Calu3 (cell line): ENCODE results near the gene FCGR2B. TPM values are rescaled to one million over a fixed set of nuclear protein-coding genes. Genes with fewer than 3 reads are reported as not detected.

Source experiments
- BruUV-seq: library from RNA; stranded (reverse); fragments of 400-500 nt; replicated peaks from 2 replicates; lab custom pipeline; 2021; lab: Mats Ljungman, UMichigan
- CTCF ChIA-PET: fragments of 300-600 bp; sonication (Branson Sonifier 250); formaldehyde crosslinking; loops from one replicate; lab custom pipeline; 2022; ENCODE audit warnings: antibody characterized with exemption; lab: Charles Lee
- DNase-seq: peaks from one replicate; pipeline ENCODE4 v3.0.0; 2022
- H3K27ac Mint-ChIP-seq: one replicate; pipeline ENCODE4 v1.8.0; 2022; ENCODE audit warnings: mixed read lengths; ENCODE audit not compliant: unreplicated experiment
- H3K27me3 Mint-ChIP-seq: one replicate; pipeline ENCODE4 v1.8.0; 2022; ENCODE audit warnings: mixed read lengths; ENCODE audit not compliant: unreplicated experiment
- H3K36me3 Mint-ChIP-seq: one replicate; pipeline ENCODE4 v1.8.0; 2022; ENCODE audit warnings: mild to moderate bottlenecking, moderate library complexity, mixed read lengths; ENCODE audit not compliant: insufficient read depth, unreplicated experiment
- H3K4me1 Mint-ChIP-seq: one replicate; pipeline ENCODE4 v1.8.0; 2022; ENCODE audit warnings: mild to moderate bottlenecking, low read depth, mixed read lengths; ENCODE audit not compliant: unreplicated experiment
- H3K4me3 Mint-ChIP-seq: one replicate; pipeline ENCODE4 v1.8.0; 2022; ENCODE audit warnings: mild to moderate bottlenecking, low read depth, moderate library complexity, mixed read lengths; ENCODE audit not compliant: unreplicated experiment
- H3K9me3 Mint-ChIP-seq: one replicate; pipeline ENCODE4 v1.8.0; 2022; ENCODE audit warnings: low read depth, mixed read lengths; ENCODE audit not compliant: unreplicated experiment
- CTCF ChIP-seq: fragments of 200-600 bp; IDR thresholded peaks from one replicate; pipeline ENCODE4 v1.8.0; 2022; ENCODE audit warnings: antibody characterized with exemption; ENCODE audit not compliant: unreplicated experiment
- intact Hi-C: fragments of 100-400 bp; cut with micrococcal nuclease; formaldehyde crosslinking; loops from one replicate; pipeline ENCODE4 v1.10.0; 2022; ENCODE audit not compliant: unreplicated experiment
- total RNA-seq: library from RNA; stranded (reverse); gene quantifications from 2 replicates; pipeline ENCODE4 v1.2.3, GENCODE V29; 2022

FCGR2B gene
- total RNA-seq, 1 experiment from 2014 or later, result not detected

- CTCF ChIA-PET, result interaction anchor here (0.5 to 1.7 kb wide), 5 partner anchors 10 to 80 kb away, joined by 3 to 8 read pairs (median 3); no protein-coding TSS in a partner anchor
- peak overlapping the region; percentile 21 for H3K27ac Mint-ChIP-seq
These were observed 63.0 kb downstream of the FCGR2B start for GRCh38 chr1:161725908-161726472.

GRCh38 chr1:161726473-161727255, 63.7 kb downstream of the FCGR2B start:
- CTCF ChIA-PET, result interaction anchor here (0.5 to 1.7 kb wide), 6 partner anchors 10 to 25 kb away, joined by 3 to 8 read pairs (median 4); no protein-coding TSS in a partner anchor
- Mint-ChIP-seq H3K9me3 (no peaks in the 10 kb centered on the region), H3K36me3 (peaks cover 33% of the 10 kb centered on the region), H3K4me3 (peak overlapping the region; percentile 80), H3K27ac (peak overlapping the region; percentile 21), H3K27me3 (no peaks in the 10 kb centered on the region), H3K4me1 (peaks cover 67% of the 10 kb centered on the region)
- TF ChIP-seq CTCF, result no peak
- BruUV-seq, result TSS peak; percentile 75
- DNase-seq, result peak; percentile 89
- intact Hi-C loops, result no loop called here

More at GRCh38 chr1:161725908-161726472, 63.0 kb downstream of the FCGR2B start:
- TF ChIP-seq CTCF, result peak; percentile 34
- BruUV-seq, result no TSS peak
- Mint-ChIP-seq H3K4me1 (peaks cover 66% of the 10 kb centered on the region), H3K36me3 (peaks cover 33% of the 10 kb centered on the region), H3K27me3 (no peaks in the 10 kb centered on the region), H3K4me3 (peak overlapping the region; percentile 80), H3K9me3 (no peaks in the 10 kb centered on the region)
- intact Hi-C loops, result loop anchor here (1.0 kb wide), 1 partner anchor 11 kb away; no protein-coding TSS in a partner anchor
- peak; percentile 50 for DNase-seq

- intact Hi-C loops, result no loop called here
- Mint-ChIP-seq H3K36me3 (peaks cover 33% of the 10 kb centered on the region), H3K27me3 (no peaks in the 10 kb centered on the region), H3K27ac (peak overlapping the region; percentile 69), H3K4me1 (peaks cover 67% of the 10 kb centered on the region), H3K4me3 (peak overlapping the region; percentile 80), H3K9me3 (no peaks in the 10 kb centered on the region)
- TF ChIP-seq CTCF, result no peak
- CTCF ChIA-PET, result interaction anchor here (0.6 to 1.7 kb wide), 3 partner anchors 9 to 12 kb away, joined by 5 to 8 read pairs (median 6); no protein-coding TSS in a partner anchor
- DNase-seq, result no peak
- TSS peak; percentile 96 for BruUV-seq
These were observed 64.4 kb downstream of the FCGR2B start for GRCh38 chr1:161727256-161727924.

Other genes with a start within 250 kb of the FCGR2B start
- gene FCGR2A, start 157.7 kb upstream of the FCGR2B start, total RNA-seq, result not detected in 2 replicates
- gene HSPA6, start 138.6 kb upstream of the FCGR2B start, total RNA-seq, result 1.3 and 1.9 TPM in 2 replicates
- gene FCGR3A, start 113.3 kb upstream of the FCGR2B start, total RNA-seq, result not detected in 2 replicates
- not detected in 2 replicates for gene FCGR3B, start 32.0 kb upstream of the FCGR2B start, total RNA-seq
- gene FCRLA, start 44.1 kb downstream of the FCGR2B start, total RNA-seq, result not detected in 2 replicates
- 1.8 and 1.9 TPM in 2 replicates for gene FCRLB, start 58.4 kb downstream of the FCGR2B start, total RNA-seq
- gene DUSP12, start 86.6 kb downstream of the FCGR2B start, total RNA-seq, result 34.4 and 38.3 TPM in 2 replicates
- 35.3 and 36.5 TPM in 2 replicates for gene ATF6, start 103.2 kb downstream of the FCGR2B start, total RNA-seq